Measurements from ENCODE around the gene HEATR5B.
"Not testable (repeated sequence)": the region's sequence is repeated elsewhere in the genome, so short reads cannot be mapped to it uniquely, and the experiment has no call there.

HEATR5B gene

GRCh38 chr2:36979007-36979406 lies 105.2 kb downstream of the HEATR5B start:
- H3K27ac ChIP-seq (ENCODE audit: low read length); H3K9me3 ChIP-seq (ENCODE audit: control insufficient read depth in 1 of 2, low read length in 2 of 2); H3K4me3 ChIP-seq (ENCODE audit: low read depth in 1 of 2, low read length in 2 of 2); H3K4me1 ChIP-seq (ENCODE audit: control insufficient read depth in 1 of 2, insufficient read depth in 2 of 2, low read length in 2 of 2); H3K27me3 ChIP-seq (ENCODE audit: low read depth, low read length): not testable (repeated sequence)
- H3K36me3 ChIP-seq (ENCODE audit: control insufficient read depth in 1 of 2, insufficient read depth in 2 of 2, low read length in 2 of 2), result peaks cover 0 to 15% of the 10 kb centered on the region in 2 donors

- Histone ChIP-seq H3K27me3 (ENCODE audit: low read depth, low read length) (no peaks in the 10 kb centered on the region), H3K36me3 (ENCODE audit: control insufficient read depth in 1 of 2, insufficient read depth in 2 of 2, low read length in 2 of 2) (peaks cover 0 to 11% of the 10 kb centered on the region in 2 donors), H3K27ac (ENCODE audit: low read length) (no peak overlapping the region), H3K9me3 (ENCODE audit: control insufficient read depth in 1 of 2, low read length in 2 of 2) (peaks cover 0 to 3% of the 10 kb centered on the region in 2 donors), H3K4me3 (ENCODE audit: low read depth in 1 of 2, low read length in 2 of 2) (no peak overlapping the region), H3K4me1 (ENCODE audit: control insufficient read depth in 1 of 2, insufficient read depth in 2 of 2, low read length in 2 of 2) (no peaks in the 10 kb centered on the region)
Measured at GRCh38 chr2:36976065-36976464, 108.1 kb downstream of the HEATR5B start.

GRCh38 chr2:36975306-36975705 lies 108.9 kb downstream of the HEATR5B start:
- no peaks in the 10 kb centered on the region for H3K4me1 ChIP-seq (ENCODE audit: control insufficient read depth in 1 of 2, insufficient read depth in 2 of 2, low read length in 2 of 2)

DNA sequence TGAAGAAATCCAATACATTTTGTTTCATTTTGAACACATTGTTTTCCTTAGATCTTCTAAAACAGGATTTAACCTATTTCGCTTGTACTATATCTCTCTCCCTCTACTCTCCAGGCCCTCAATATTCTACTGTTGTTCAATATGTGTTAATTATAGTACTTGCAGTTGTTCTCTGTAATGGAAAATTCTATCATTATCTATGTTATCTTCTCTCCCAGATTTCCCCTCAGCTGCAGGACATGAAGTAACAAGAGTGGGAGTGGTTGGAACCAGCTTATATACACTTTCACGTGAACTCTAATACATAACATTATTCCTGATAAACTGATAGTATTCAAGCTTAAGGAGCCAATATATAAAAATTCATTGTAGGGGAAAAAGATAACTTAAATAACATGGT lies 110.9 kb downstream of the HEATR5B start:
- Histone ChIP-seq H3K27ac (ENCODE audit: low read length) (no peak overlapping the region), H3K36me3 (ENCODE audit: control insufficient read depth in 1 of 2, insufficient read depth in 2 of 2, low read length in 2 of 2) (peaks cover 0 to 1% of the 10 kb centered on the region in 2 donors), H3K4me3 (ENCODE audit: low read depth in 1 of 2, low read length in 2 of 2) (no peak overlapping the region), H3K27me3 (ENCODE audit: low read depth, low read length) (no peaks in the 10 kb centered on the region), H3K4me1 (ENCODE audit: control insufficient read depth in 1 of 2, insufficient read depth in 2 of 2, low read length in 2 of 2) (no peaks in the 10 kb centered on the region), H3K9me3 (ENCODE audit: control insufficient read depth in 1 of 2, low read length in 2 of 2) (peaks cover 0 to under 1% of the 10 kb centered on the region in 2 donors)

More at GRCh38 chr2:36975306-36975705, 108.9 kb downstream of the HEATR5B start:
- peaks cover 0 to 3% of the 10 kb centered on the region in 2 donors for H3K9me3 ChIP-seq (ENCODE audit: control insufficient read depth in 1 of 2, low read length in 2 of 2)
- H3K27me3 ChIP-seq (ENCODE audit: low read depth, low read length), result no peaks in the 10 kb centered on the region
- peaks cover 0 to 11% of the 10 kb centered on the region in 2 donors for H3K36me3 ChIP-seq (ENCODE audit: control insufficient read depth in 1 of 2, insufficient read depth in 2 of 2, low read length in 2 of 2)
- no peak overlapping the region for H3K27ac ChIP-seq (ENCODE audit: low read length)
- no peak overlapping the region for H3K4me3 ChIP-seq (ENCODE audit: low read depth in 1 of 2, low read length in 2 of 2)

GRCh38 chr2:36971990-36972389 lies 112.2 kb downstream of the HEATR5B start:
- H3K4me1 ChIP-seq (ENCODE audit: control insufficient read depth in 1 of 2, insufficient read depth in 2 of 2, low read length in 2 of 2), result no peaks in the 10 kb centered on the region
- H3K9me3 ChIP-seq (ENCODE audit: control insufficient read depth in 1 of 2, low read length in 2 of 2), result no peaks in the 10 kb centered on the region
- H3K27ac ChIP-seq (ENCODE audit: low read length), result no peak overlapping the region
- H3K4me3 ChIP-seq (ENCODE audit: low read depth in 1 of 2, low read length in 2 of 2), result no peak overlapping the region
- H3K27me3 ChIP-seq (ENCODE audit: low read depth, low read length), result no peaks in the 10 kb centered on the region
- H3K36me3 ChIP-seq (ENCODE audit: control insufficient read depth in 1 of 2, insufficient read depth in 2 of 2, low read length in 2 of 2), result no peaks in the 10 kb centered on the region

DNA sequence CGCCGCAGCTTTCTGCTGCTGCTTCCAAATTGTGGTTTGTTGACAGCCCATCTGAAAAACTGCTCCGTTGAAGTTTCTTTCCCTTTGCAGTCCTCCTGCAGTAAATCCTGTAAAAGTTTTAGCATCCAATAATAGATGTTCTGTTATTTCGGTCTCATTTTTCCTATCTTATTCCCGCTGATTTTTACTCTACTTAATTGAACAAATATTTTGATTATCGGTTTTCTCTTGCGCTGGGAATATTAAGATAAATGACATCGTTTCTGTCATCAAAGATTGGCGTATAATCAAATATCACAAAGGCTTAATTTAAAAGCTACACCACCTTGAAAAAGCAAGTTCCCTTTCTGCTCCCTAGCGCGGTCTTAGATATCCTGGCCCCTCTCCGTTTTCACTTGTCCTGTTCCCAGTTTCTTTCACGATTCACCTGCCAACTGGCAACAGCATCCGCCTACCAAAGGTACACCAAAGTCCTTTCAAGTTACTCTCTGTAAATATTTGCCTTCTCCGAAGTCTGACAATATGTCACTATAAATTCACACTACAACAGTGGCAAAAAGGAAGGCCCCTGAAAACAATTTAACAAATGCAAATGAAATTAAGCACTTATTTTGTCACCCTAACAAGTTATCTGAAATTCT lies 116.8 kb downstream of the HEATR5B start:
- Histone ChIP-seq H3K4me3 (ENCODE audit: low read depth in 1 of 2, low read length in 2 of 2) (peak overlapping the region; percentile 92), H3K27ac (ENCODE audit: low read length) (peak overlapping the region; percentile 94), H3K4me1 (ENCODE audit: control insufficient read depth in 1 of 2, insufficient read depth in 2 of 2, low read length in 2 of 2) (peaks cover 0 to 14% of the 10 kb centered on the region in 2 donors), H3K36me3 (ENCODE audit: control insufficient read depth in 1 of 2, insufficient read depth in 2 of 2, low read length in 2 of 2) (no peaks in the 10 kb centered on the region), H3K9me3 (ENCODE audit: control insufficient read depth in 1 of 2, low read length in 2 of 2) (no peaks in the 10 kb centered on the region), H3K27me3 (ENCODE audit: low read depth, low read length) (no peaks in the 10 kb centered on the region)

GRCh38 chr2:36966370-36967235 lies 117.6 kb downstream of the HEATR5B start, which contains the start of gene STRN:
TSS of gene STRN (minus strand) at chr2:36966536. CDS start at chr2:36966463, 73 bp downstream.
- Histone ChIP-seq H3K27me3 (ENCODE audit: low read depth, low read length) (no peaks in the 10 kb centered on the region), H3K27ac (ENCODE audit: low read length) (peak within 1 kb of the TSS; percentile 94), H3K4me3 (ENCODE audit: low read depth in 1 of 2, low read length in 2 of 2) (peak within 1 kb of the TSS; percentile 92 to 94), H3K9me3 (ENCODE audit: control insufficient read depth in 1 of 2, low read length in 2 of 2) (no peaks in the 10 kb centered on the region), H3K4me1 (ENCODE audit: control insufficient read depth in 1 of 2, insufficient read depth in 2 of 2, low read length in 2 of 2) (peaks cover 0 to 14% of the 10 kb centered on the region in 2 donors), H3K36me3 (ENCODE audit: control insufficient read depth in 1 of 2, insufficient read depth in 2 of 2, low read length in 2 of 2) (no peaks in the 10 kb centered on the region)

GRCh38 chr2:36965751-36966369 lies 118.3 kb downstream of the HEATR5B start:
- Histone ChIP-seq H3K36me3 (ENCODE audit: control insufficient read depth in 1 of 2, insufficient read depth in 2 of 2, low read length in 2 of 2) (no peaks in the 10 kb centered on the region), H3K4me3 (ENCODE audit: low read depth in 1 of 2, low read length in 2 of 2) (peak overlapping the region; percentile 92 to 94), H3K4me1 (ENCODE audit: control insufficient read depth in 1 of 2, insufficient read depth in 2 of 2, low read length in 2 of 2) (peaks cover 0 to 14% of the 10 kb centered on the region in 2 donors), H3K27me3 (ENCODE audit: low read depth, low read length) (no peaks in the 10 kb centered on the region), H3K27ac (ENCODE audit: low read length) (peak overlapping the region; percentile 45), H3K9me3 (ENCODE audit: control insufficient read depth in 1 of 2, low read length in 2 of 2) (no peaks in the 10 kb centered on the region)

DNA sequence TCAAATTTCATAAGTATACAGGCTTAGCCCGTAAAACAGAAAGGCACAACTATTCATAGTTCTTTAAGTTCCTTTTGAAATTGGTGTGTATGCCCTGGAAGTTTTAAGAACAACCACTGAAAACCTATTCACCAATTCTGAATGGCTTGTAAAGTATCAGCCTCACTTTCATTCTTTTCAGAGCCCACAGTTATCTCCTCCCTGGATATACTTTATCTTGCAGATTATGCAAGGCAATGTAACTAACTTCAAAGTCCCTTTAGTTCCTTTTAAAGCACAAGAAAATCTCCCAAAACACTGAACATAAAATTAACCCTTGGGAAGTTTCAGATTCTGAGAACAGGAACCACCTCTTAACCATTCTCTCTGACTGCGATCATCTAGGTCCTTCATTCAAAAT lies 119.0 kb downstream of the HEATR5B start:
- Histone ChIP-seq H3K36me3 (ENCODE audit: control insufficient read depth in 1 of 2, insufficient read depth in 2 of 2, low read length in 2 of 2) (no peaks in the 10 kb centered on the region), H3K27me3 (ENCODE audit: low read depth, low read length) (no peaks in the 10 kb centered on the region), H3K27ac (ENCODE audit: low read length) (no peak overlapping the region), H3K4me3 (ENCODE audit: low read depth in 1 of 2, low read length in 2 of 2) (peak overlapping the region; percentile 92 to 94), H3K4me1 (ENCODE audit: control insufficient read depth in 1 of 2, insufficient read depth in 2 of 2, low read length in 2 of 2) (peaks cover 0 to 14% of the 10 kb centered on the region in 2 donors), H3K9me3 (ENCODE audit: control insufficient read depth in 1 of 2, low read length in 2 of 2) (no peaks in the 10 kb centered on the region)

DNA sequence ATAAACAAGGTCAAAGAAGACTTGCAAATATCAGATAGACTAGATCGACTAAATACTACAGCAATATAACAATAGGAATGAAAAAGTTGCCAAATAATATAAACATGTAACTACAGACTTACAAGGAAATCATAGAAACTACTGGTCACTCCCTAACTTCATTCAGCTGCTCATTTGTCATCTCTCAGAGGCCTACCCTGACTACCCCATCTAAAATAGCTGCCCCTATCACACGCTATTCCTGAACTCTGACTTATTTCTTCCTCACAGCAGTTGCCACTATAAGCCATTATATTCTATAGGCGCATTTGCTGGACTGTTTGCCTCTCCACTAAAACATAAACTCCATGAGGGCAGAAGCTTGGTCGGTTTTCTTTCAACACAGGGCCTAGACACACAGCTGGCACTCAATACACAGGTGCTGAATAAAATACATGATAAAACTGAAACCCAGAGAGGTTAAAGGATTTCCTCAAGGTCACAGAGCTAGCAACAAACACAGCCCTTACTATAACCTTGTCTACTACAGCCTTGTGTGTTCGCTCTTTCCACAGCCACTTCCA lies 119.6 kb downstream of the HEATR5B start:
- H3K27me3 ChIP-seq (ENCODE audit: low read depth, low read length), result no peaks in the 10 kb centered on the region
- H3K27ac ChIP-seq (ENCODE audit: low read length), result no peak overlapping the region
- peak overlapping the region in 1 of 2 donors; percentile 94 for H3K4me3 ChIP-seq (ENCODE audit: low read depth in 1 of 2, low read length in 2 of 2)
- peaks cover 0 to 14% of the 10 kb centered on the region in 2 donors for H3K4me1 ChIP-seq (ENCODE audit: control insufficient read depth in 1 of 2, insufficient read depth in 2 of 2, low read length in 2 of 2)
- H3K36me3 ChIP-seq (ENCODE audit: control insufficient read depth in 1 of 2, insufficient read depth in 2 of 2, low read length in 2 of 2), result no peaks in the 10 kb centered on the region
- H3K9me3 ChIP-seq (ENCODE audit: control insufficient read depth in 1 of 2, low read length in 2 of 2), result no peaks in the 10 kb centered on the region

DNA sequence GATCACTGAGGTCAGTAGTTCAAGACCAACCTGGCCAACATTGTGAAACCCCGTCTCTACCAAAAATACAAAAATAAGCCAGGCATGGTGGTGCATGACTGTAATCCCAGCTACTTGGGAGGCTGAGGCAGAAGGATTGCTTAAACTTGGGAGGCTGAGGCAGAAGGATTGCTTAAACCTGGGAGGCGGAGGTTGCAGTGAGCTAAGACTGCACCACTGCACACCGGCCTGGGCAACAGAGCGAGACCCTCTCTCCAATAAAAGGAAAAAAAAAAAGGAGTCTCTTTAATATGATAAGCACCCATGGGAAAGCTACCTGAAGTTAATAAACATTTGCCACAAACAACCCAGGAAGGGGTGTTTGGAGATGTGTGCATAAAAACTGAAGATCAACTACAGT lies 120.4 kb downstream of the HEATR5B start:
- H3K4me3 ChIP-seq (ENCODE audit: low read depth in 1 of 2, low read length in 2 of 2), result no peak overlapping the region
- no peaks in the 10 kb centered on the region for H3K36me3 ChIP-seq (ENCODE audit: control insufficient read depth in 1 of 2, insufficient read depth in 2 of 2, low read length in 2 of 2)
- H3K27me3 ChIP-seq (ENCODE audit: low read depth, low read length), result no peaks in the 10 kb centered on the region
- peaks cover 0 to 14% of the 10 kb centered on the region in 2 donors for H3K4me1 ChIP-seq (ENCODE audit: control insufficient read depth in 1 of 2, insufficient read depth in 2 of 2, low read length in 2 of 2)
- H3K9me3 ChIP-seq (ENCODE audit: control insufficient read depth in 1 of 2, low read length in 2 of 2), result no peaks in the 10 kb centered on the region
- no peak overlapping the region for H3K27ac ChIP-seq (ENCODE audit: low read length)

Measured in muscle layer of duodenum (tissue), 2 donors.